Lower leg skin (tissue), 4 donors: ENCODE measurements around the gene DLGAP3. TPM values are rescaled to one million over a fixed set of nuclear protein-coding genes. Genes with fewer than 3 reads are reported as not detected.

Experiments used
- DNase-seq, 2 donors: peaks; one replicate each; pipeline ENCODE4 v3.0.0-alpha.2; 2019; ENCODE audit warnings: low spot score in 2 of 2
- H3K4me3 ChIP-seq: fragments of 200-600 bp; sonication (generic); 2 replicates; pipeline ENCODE4 v1.5.1; 2017; ENCODE audit warnings: mild to moderate bottlenecking, low read depth; ENCODE audit not compliant: poor library complexity, severe bottlenecking
- CTCF ChIP-seq, 3 donors: fragments of 450-650 bp; IDR thresholded peaks; one replicate each; pipeline ENCODE4 v1.5.1; 2016; ENCODE audit warnings: antibody characterized with exemption in 3 of 3, mild to moderate bottlenecking in 3 of 3, moderate library complexity in 2 of 3
- POLR2A ChIP-seq, 2 donors: fragments of 450-650 bp; IDR thresholded peaks; one replicate each; pipeline ENCODE4 v1.6.1; 2016 to 2017; ENCODE audit warnings: antibody characterized with exemption in 2 of 2, mild to moderate bottlenecking in 1 of 2, moderate library complexity in 1 of 2
- WGBS, 2 donors: methylation state at CpG; one replicate each; pipeline ENCODE4 v1.1.5; 2018; 5-methylcytosine and 5-hydroxymethylcytosine counted together
- intact Hi-C: fragments of 100-400 bp; cut with DNase I; formaldehyde crosslinking; loops from one replicate; pipeline ENCODE4 v1.15.0; 2023; ENCODE audit warnings: low total_unique reads
- total RNA-seq, 4 donors: library from RNA; depleted of rRNA; stranded (reverse); fragments of >200 nt; gene quantifications; one replicate each; pipeline ENCODE4 v1.1.0, GENCODE V29; 2016

DLGAP3 gene
- total RNA-seq, 4 donors from 2014 or later, result 0.07 to 0.19 TPM; not detected in 2

GRCh38 chr1:34833711-34834110 lies 95.7 kb downstream of the DLGAP3 start:
- WGBS, 2 donors, result 91 to 94% methylated on average over 1 of the region's 1 CpG
- no peak overlapping the region for H3K4me3 ChIP-seq
- no peak for DNase-seq
- intact Hi-C loops, result no loop called here
- no peak for TF ChIP-seq CTCF (IDR thresholded peaks at IDR 0.05)

- 83 to 88% methylated on average over 6 of the region's 6 CpGs for WGBS, 2 donors
- intact Hi-C loops, result no loop called here
- DNase-seq, result peak in 1 of 2 donors; percentile 75
- no peak overlapping the region for H3K4me3 ChIP-seq
- TF ChIP-seq POLR2A (IDR thresholded peaks at IDR 0.05) (no peak), CTCF (IDR thresholded peaks at IDR 0.05) (no peak)
Measured at GRCh38 chr1:34831721-34832246, 97.7 kb downstream of the DLGAP3 start.

- intact Hi-C loops, result no loop called here
- DNase-seq, result no peak
- no peak overlapping the region for H3K4me3 ChIP-seq
- TF ChIP-seq CTCF (IDR thresholded peaks at IDR 0.05) (no peak), POLR2A (IDR thresholded peaks at IDR 0.05) (no peak)
- WGBS, 2 donors, result 76 to 89% methylated on average over 3 of the region's 3 CpGs
Measured at GRCh38 chr1:34829250-34829649, 100.2 kb downstream of the DLGAP3 start.

- WGBS, 2 donors, result 71 to 84% methylated on average over 2 of the region's 2 CpGs
Measured at GRCh38 chr1:34828611-34829010, 100.8 kb downstream of the DLGAP3 start.

GRCh38 chr1:34827341-34827941 lies 102.0 kb downstream of the DLGAP3 start:
- WGBS, 2 donors, result 78 to 83% methylated on average over 5 of the region's 5 CpGs
- H3K4me3 ChIP-seq, result no peak overlapping the region
- intact Hi-C loops, result no loop called here
- no peak for DNase-seq
- TF ChIP-seq POLR2A (IDR thresholded peaks at IDR 0.05), result no peak
- TF ChIP-seq CTCF (IDR thresholded peaks at IDR 0.05), result no peak

More at GRCh38 chr1:34828611-34829010, 100.8 kb downstream of the DLGAP3 start:
- TF ChIP-seq CTCF (IDR thresholded peaks at IDR 0.05) (no peak), POLR2A (IDR thresholded peaks at IDR 0.05) (no peak)
- intact Hi-C loops, result no loop called here
- H3K4me3 ChIP-seq, result no peak overlapping the region
- DNase-seq, result no peak
